Mesothelial cell of epicardium (in vitro differentiated cells): ENCODE results near the gene FAM210B. TPM values are rescaled to one million over a fixed set of nuclear protein-coding genes. Genes with fewer than 3 reads are reported as not detected.
A peak's percentile ranks its signal among the peaks of the same experiment; 100 is the strongest.

Source experiments
- DNase-seq, 2 experiments: peaks; one replicate each; pipeline ENCODE4 v3.0.0; 2021; ENCODE audit warnings: low spot score in 2 of 2; ENCODE audit not compliant: unreplicated experiment in 2 of 2
- H3K27ac Mint-ChIP-seq: 2 replicates; pipeline ENCODE4 v1.8.0; 2021; ENCODE audit warnings: mixed read lengths
- H3K27me3 Mint-ChIP-seq: 2 replicates; pipeline ENCODE4 v1.8.0; 2021; ENCODE audit warnings: low read depth, mixed read lengths
- H3K36me3 Mint-ChIP-seq: 2 replicates; pipeline ENCODE4 v1.8.0; 2021; ENCODE audit warnings: mixed read lengths
- H3K4me1 Mint-ChIP-seq: 2 replicates; pipeline ENCODE4 v1.8.0; 2021; ENCODE audit warnings: mixed read lengths
- H3K4me3 Mint-ChIP-seq: 2 replicates; pipeline ENCODE4 v1.8.0; 2021; ENCODE audit warnings: mild to moderate bottlenecking, moderate library complexity, mixed read lengths
- H3K9me3 Mint-ChIP-seq: 2 replicates; pipeline ENCODE4 v1.8.0; 2021; ENCODE audit warnings: mixed read lengths
- total RNA-seq: library from RNA; stranded (reverse); gene quantifications from 3 replicates; pipeline ENCODE4 v1.2.1, GENCODE V29; 2021
- TF ChIP-seq, protein P1 (sequence below): fragments of 200-600 bp; sonication (generic); IDR thresholded peaks from one replicate; pipeline ENCODE4 v1.5.0; 2021; ENCODE audit warnings: antibody characterized with exemption; ENCODE audit not compliant: unreplicated experiment

The FAM210B gene
- total RNA-seq, 1 donor from 2014 or later: 66.4 TPM

GRCh38 chr20:56352345-56353055, 6.3 kb upstream of the FAM210B start:
- TF ChIP-seq, protein P1, sequence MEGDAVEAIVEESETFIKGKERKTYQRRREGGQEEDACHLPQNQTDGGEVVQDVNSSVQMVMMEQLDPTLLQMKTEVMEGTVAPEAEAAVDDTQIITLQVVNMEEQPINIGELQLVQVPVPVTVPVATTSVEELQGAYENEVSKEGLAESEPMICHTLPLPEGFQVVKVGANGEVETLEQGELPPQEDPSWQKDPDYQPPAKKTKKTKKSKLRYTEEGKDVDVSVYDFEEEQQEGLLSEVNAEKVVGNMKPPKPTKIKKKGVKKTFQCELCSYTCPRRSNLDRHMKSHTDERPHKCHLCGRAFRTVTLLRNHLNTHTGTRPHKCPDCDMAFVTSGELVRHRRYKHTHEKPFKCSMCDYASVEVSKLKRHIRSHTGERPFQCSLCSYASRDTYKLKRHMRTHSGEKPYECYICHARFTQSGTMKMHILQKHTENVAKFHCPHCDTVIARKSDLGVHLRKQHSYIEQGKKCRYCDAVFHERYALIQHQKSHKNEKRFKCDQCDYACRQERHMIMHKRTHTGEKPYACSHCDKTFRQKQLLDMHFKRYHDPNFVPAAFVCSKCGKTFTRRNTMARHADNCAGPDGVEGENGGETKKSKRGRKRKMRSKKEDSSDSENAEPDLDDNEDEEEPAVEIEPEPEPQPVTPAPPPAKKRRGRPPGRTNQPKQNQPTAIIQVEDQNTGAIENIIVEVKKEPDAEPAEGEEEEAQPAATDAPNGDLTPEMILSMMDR: no peak
- H3K27me3 Mint-ChIP-seq: peaks cover 10% of the 10 kb centered on the region
- no peak for DNase-seq
- no peak overlapping the region for H3K4me3 Mint-ChIP-seq
- peaks cover 15% of the 10 kb centered on the region for H3K4me1 Mint-ChIP-seq
- H3K27ac Mint-ChIP-seq: no peak overlapping the region
- H3K36me3 Mint-ChIP-seq: no peaks in the 10 kb centered on the region
- H3K9me3 Mint-ChIP-seq: no peaks in the 10 kb centered on the region

DNA sequence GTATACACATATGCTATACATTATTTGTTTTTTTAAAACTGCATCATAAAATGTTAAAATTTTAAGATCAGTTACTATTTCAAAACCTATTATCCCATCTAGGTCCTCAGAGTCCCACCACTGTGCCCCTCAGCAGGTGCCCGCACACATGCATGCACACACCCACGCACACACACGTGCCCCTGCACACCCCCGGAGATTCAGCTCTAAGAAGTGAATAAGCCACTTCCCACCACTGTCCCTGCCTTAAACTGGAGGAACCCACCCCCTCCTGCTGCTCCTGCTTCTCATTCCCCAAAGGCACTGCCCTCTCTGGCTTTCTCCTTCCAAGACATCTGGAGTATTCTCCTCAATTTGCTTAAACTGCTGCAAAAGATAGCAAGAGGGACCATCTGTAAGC, 5.4 kb upstream of the FAM210B start:
- DNase-seq: no peak
- Mint-ChIP-seq H3K27me3 (peaks cover 10% of the 10 kb centered on the region), H3K4me1 (peaks cover 6% of the 10 kb centered on the region)

DNA sequence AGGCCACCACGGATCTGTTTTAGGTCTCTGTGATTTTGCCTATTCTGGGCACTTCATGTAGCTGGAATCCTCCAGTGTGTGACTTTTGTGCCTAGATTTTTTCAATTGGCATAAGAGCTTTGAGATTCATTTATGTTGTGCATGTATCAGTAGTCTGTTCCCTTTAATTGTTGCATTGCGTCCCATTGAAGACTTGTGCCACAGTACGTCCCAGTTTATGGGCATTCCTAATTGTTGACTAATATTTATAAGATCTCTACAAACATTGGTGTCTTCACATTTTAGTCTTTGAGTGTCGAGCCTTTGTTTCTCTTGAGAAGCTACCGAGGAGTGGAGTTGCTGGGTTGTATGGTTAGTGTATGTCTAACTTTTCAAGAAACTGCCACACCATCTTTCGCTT, 704 bp upstream of the FAM210B start:
- H3K27me3 Mint-ChIP-seq: peaks cover 7% of the 10 kb centered on the region
- H3K4me3 Mint-ChIP-seq: peak overlapping the region; percentile 75
- TF ChIP-seq, protein P1: no peak
- H3K27ac Mint-ChIP-seq: peak overlapping the region; percentile 41
- DNase-seq: no peak
- peaks cover 20% of the 10 kb centered on the region for H3K4me1 Mint-ChIP-seq
- no peaks in the 10 kb centered on the region for H3K9me3 Mint-ChIP-seq
- no peaks in the 10 kb centered on the region for H3K36me3 Mint-ChIP-seq

More for the DNA sequence above, 5.4 kb upstream of the FAM210B start:
- no peak overlapping the region for H3K27ac Mint-ChIP-seq
- TF ChIP-seq, protein P1: no peak
- no peaks in the 10 kb centered on the region for H3K36me3 Mint-ChIP-seq
- H3K4me3 Mint-ChIP-seq: no peak overlapping the region
- H3K9me3 Mint-ChIP-seq: no peaks in the 10 kb centered on the region

- Mint-ChIP-seq H3K36me3 (peaks cover 5% of the 10 kb centered on the region), H3K4me3 (peak overlapping the region; percentile 91), H3K9me3 (no peaks in the 10 kb centered on the region), H3K4me1 (peaks cover 20% of the 10 kb centered on the region), H3K27ac (peak overlapping the region; percentile 96), H3K27me3 (no peaks in the 10 kb centered on the region)
- peak in 1 of 2 experiments; percentile 59 for DNase-seq
- TF ChIP-seq, protein P1: no peak
Measured at GRCh38 chr20:56359212-56360132, 698 bp downstream of the FAM210B start.

- peaks cover 8% of the 10 kb centered on the region for H3K36me3 Mint-ChIP-seq
- peak overlapping the region; percentile 91 for H3K4me3 Mint-ChIP-seq
- TF ChIP-seq, protein P1: no peak
- DNase-seq: no peak
- no peaks in the 10 kb centered on the region for H3K27me3 Mint-ChIP-seq
- H3K9me3 Mint-ChIP-seq: no peaks in the 10 kb centered on the region
- H3K4me1 Mint-ChIP-seq: peaks cover 20% of the 10 kb centered on the region
- peak overlapping the region; percentile 96 for H3K27ac Mint-ChIP-seq
Measured at GRCh38 chr20:56360133-56360907, 1.5 kb downstream of the FAM210B start.
